Uterus (tissue), 4 donors: ENCODE data around the gene CARD11. TPM values are rescaled to one million over a fixed set of nuclear protein-coding genes. Genes with fewer than 3 reads are reported as not detected.

Source experiments
- DNase-seq, 2 donors: peaks; one replicate each; pipeline ENCODE4 v3.0.0-alpha.2; 2019 to 2020
- H3K27ac ChIP-seq, 2 donors: fragments of 200-600 bp; sonication (generic); 1 replicate in 1 of 2; 2 replicates in 1 of 2; pipeline ENCODE4 v1.5.1; 2016 to 2018
- H3K27me3 ChIP-seq, 2 donors: fragments of 200-600 bp; sonication (generic); one replicate each; pipeline ENCODE4 v1.5.1; 2018 to 2019; ENCODE audit warnings: control low read depth in 1 of 2
- H3K36me3 ChIP-seq, 2 donors: fragments of 200-600 bp; sonication (generic); one replicate each; pipeline ENCODE4 v1.5.1; 2019; ENCODE audit warnings: control low read depth in 1 of 2
- H3K4me1 ChIP-seq, 2 donors: fragments of 200-600 bp; sonication (generic); one replicate each; pipeline ENCODE4 v1.5.1; 2018 to 2019; ENCODE audit warnings: control low read depth in 1 of 2
- H3K4me3 ChIP-seq, 2 donors: fragments of 200-600 bp; sonication (generic); 1 replicate in 1 of 2; 2 replicates in 1 of 2; pipeline ENCODE4 v1.5.1; 2018 to 2019; ENCODE audit warnings: mild to moderate bottlenecking in 1 of 2
- H3K9me3 ChIP-seq, 2 donors: fragments of 200-600 bp; sonication (generic); one replicate each; pipeline ENCODE4 v1.5.1; 2019; ENCODE audit warnings: control low read depth in 1 of 2
- POLR2A ChIP-seq, 2 donors: fragments of 450-650 bp; IDR thresholded peaks; one replicate each; pipeline ENCODE4 v1.6.1; 2016; ENCODE audit warnings: antibody characterized with exemption in 2 of 2, mild to moderate bottlenecking in 1 of 2, moderate library complexity in 1 of 2
- intact Hi-C: fragments of 100-400 bp; cut with DNase I; formaldehyde crosslinking; loops from one replicate; pipeline ENCODE4 v1.15.1; 2023; ENCODE audit warnings: low total_unique reads
- total RNA-seq, 4 donors: library from RNA; depleted of rRNA in 3 of 4; stranded (reverse); fragments of >200 nt in 3 of 4; gene quantifications; one replicate each; pipeline versions ENCODE4 v1.1.0 to v1.2.4, GENCODE V29; 2014 to 2023
- TF ChIP-seq, protein P1 (sequence below), 4 experiments: fragments of 200-600 bp in 2 of 4; fragments of 450-650 bp in 2 of 4; sonication (generic) in 2 of 4; IDR thresholded peaks; one replicate each; pipeline ENCODE4 v1.5.1; 2016 to 2019; ENCODE audit warnings: antibody characterized with exemption in 4 of 4, mild to moderate bottlenecking in 2 of 4, moderate library complexity in 1 of 4
- donor health status: DM: yes; HTN: yes; CAD: no.

Gene CARD11
- total RNA-seq, 4 donors from 2014 or later, result 0.95 to 1.0 TPM; not detected in 2

DNA sequence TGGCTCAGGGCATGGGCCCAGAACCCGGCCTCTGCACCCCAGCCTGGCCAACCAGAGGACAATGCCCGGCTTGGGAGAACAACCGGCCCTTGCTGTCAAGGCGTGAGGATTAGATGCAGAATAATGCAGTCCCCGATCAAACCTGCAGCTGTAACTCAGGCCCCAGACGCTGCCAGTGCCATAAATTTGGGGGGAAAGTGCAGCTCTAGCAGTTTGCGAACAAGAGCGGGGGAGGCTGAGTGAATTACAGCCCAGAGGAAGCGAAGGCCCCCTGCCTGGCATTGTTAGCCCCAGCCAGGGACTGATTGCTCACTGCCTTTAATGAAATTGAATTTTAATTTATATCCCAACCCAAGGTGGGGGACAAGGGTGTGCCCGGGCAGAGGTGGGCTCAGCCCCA lies 161.6 kb downstream of the CARD11 start:
- intact Hi-C loops, result no loop called here
- no peaks in the 10 kb centered on the region for H3K27me3 ChIP-seq
- no peaks in the 10 kb centered on the region for H3K36me3 ChIP-seq
- peaks cover 0 to 8% of the 10 kb centered on the region in 2 donors for H3K4me1 ChIP-seq
- H3K27ac ChIP-seq, result peak overlapping the region in 1 of 2 donors; percentile 37
- TF ChIP-seq, protein P1, sequence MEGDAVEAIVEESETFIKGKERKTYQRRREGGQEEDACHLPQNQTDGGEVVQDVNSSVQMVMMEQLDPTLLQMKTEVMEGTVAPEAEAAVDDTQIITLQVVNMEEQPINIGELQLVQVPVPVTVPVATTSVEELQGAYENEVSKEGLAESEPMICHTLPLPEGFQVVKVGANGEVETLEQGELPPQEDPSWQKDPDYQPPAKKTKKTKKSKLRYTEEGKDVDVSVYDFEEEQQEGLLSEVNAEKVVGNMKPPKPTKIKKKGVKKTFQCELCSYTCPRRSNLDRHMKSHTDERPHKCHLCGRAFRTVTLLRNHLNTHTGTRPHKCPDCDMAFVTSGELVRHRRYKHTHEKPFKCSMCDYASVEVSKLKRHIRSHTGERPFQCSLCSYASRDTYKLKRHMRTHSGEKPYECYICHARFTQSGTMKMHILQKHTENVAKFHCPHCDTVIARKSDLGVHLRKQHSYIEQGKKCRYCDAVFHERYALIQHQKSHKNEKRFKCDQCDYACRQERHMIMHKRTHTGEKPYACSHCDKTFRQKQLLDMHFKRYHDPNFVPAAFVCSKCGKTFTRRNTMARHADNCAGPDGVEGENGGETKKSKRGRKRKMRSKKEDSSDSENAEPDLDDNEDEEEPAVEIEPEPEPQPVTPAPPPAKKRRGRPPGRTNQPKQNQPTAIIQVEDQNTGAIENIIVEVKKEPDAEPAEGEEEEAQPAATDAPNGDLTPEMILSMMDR (IDR thresholded peaks at IDR 0.05), result no peak
- TF ChIP-seq POLR2A (IDR thresholded peaks at IDR 0.05), result no peak
- H3K9me3 ChIP-seq, result no peaks in the 10 kb centered on the region
- H3K4me3 ChIP-seq, result no peak overlapping the region
- DNase-seq, result peak; percentile 28 to 33

DNA sequence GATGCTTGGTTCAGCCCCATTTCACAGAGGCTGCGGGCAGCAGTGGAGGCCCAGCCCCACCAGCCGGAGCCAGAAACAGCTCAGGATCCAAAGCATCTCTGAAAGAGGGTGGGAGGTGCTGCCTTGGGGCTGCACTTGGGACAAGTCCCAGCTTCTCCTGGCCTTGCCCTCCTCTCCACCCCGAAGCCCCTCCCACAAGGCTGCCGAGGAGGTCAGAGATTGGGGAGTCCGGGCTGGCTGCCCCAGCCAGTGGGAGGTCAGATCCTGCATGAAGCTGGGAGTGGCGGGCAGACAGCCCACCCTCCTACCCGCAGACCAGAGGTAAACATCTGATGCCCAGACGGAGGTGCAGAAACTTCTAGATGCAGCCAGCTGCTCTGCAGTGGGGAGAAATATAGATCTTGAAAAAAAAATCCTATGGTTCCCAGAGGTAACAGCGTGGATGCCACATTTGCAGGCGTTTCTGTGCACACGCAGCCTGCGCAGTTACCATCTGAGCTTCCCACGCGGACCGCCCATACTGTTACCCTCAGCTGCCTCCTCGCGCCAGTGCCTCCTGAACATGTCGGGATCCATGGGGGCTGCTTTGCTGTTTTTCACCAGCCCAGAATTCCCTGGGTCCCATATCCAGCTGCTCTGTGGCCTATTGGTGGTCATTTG lies 162.7 kb downstream of the CARD11 start:
- TF ChIP-seq, protein P1 (IDR thresholded peaks at IDR 0.05), result no peak
- no peak for TF ChIP-seq POLR2A (IDR thresholded peaks at IDR 0.05)
- intact Hi-C loops, result no loop called here
- Histone ChIP-seq H3K4me1 (peaks cover 0 to 8% of the 10 kb centered on the region in 2 donors), H3K36me3 (no peaks in the 10 kb centered on the region), H3K4me3 (no peak overlapping the region), H3K27ac (peak overlapping the region in 1 of 2 donors; percentile 21), H3K9me3 (no peaks in the 10 kb centered on the region), H3K27me3 (no peaks in the 10 kb centered on the region)
- peak; percentile 39 to 41 for DNase-seq

DNA sequence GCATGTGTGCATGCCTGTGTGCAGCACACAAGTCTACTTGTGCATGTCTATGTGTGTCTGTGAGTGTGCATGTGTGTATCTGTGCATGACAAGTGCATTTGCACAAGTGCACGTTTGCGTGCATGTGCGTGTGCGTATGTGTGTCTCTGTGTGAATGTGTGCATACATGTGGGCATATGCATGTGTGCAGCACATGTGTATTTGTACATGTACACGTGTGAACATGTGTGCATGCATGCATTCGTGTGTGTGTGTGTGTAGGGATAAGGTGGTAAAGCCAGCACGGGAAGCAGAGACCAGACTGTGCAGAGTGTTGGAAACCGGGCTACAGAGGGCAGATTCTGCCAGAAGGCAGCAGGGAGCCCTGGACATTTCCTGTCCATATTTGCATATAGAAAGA lies 163.6 kb downstream of the CARD11 start:
- Histone ChIP-seq H3K36me3 (no peaks in the 10 kb centered on the region), H3K4me3 (no peak overlapping the region), H3K9me3 (no peaks in the 10 kb centered on the region), H3K27ac (no peak overlapping the region), H3K27me3 (no peaks in the 10 kb centered on the region), H3K4me1 (peaks cover 0 to 8% of the 10 kb centered on the region in 2 donors)
- no peak for DNase-seq
- TF ChIP-seq, protein P1 (IDR thresholded peaks at IDR 0.05), result no peak
- no peak for TF ChIP-seq POLR2A (IDR thresholded peaks at IDR 0.05)
- intact Hi-C loops, result no loop called here

DNA sequence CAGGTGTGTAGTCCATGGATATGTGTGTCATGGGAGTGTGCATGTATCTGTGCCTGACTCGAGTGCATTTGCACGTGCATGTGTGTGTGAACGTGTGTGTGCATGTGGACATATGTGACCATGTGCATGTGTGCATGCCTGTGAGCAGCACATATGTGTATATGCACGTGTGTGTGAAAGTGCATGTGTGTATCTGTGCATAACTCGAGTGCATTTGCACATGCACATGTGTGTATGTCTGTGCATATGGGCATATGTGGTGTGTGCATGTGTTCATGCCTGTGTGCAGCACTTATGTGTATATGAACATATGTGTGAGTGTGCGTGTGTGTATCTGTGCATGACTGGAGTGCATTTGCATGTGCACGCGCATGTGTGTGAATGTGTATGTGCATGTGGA lies 164.3 kb downstream of the CARD11 start:
- no peaks in the 10 kb centered on the region for H3K36me3 ChIP-seq
- TF ChIP-seq, protein P1 (IDR thresholded peaks at IDR 0.05), result no peak
- no peak for TF ChIP-seq POLR2A (IDR thresholded peaks at IDR 0.05)
- no peaks in the 10 kb centered on the region for H3K9me3 ChIP-seq
- H3K27me3 ChIP-seq, result no peaks in the 10 kb centered on the region
- peaks cover 0 to 8% of the 10 kb centered on the region in 2 donors for H3K4me1 ChIP-seq
- intact Hi-C loops, result no loop called here
- no peak overlapping the region for H3K27ac ChIP-seq
- H3K4me3 ChIP-seq, result no peak overlapping the region
- no peak for DNase-seq

DNA sequence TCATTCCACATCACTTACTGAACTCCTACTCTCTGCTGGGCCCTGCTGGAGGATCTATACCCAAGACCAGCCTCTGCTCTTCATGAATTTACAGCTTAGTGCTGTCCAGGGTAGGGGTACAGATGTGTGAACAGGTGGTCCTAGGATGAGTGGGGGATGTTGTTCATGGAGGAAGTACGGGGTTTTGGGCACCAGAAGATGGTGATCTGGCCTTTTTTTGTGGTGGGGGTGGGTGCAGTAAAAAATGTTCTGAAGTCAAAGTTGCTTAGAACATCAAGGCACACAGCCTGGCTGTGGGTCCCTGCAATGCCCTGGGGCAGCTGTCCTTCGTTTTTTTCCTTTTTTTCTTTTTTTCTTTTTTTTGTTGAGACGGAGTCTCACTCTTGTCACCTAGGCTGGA lies 165.4 kb downstream of the CARD11 start:
- intact Hi-C loops, result no loop called here
- no peaks in the 10 kb centered on the region for H3K27me3 ChIP-seq
- H3K4me3 ChIP-seq, result no peak overlapping the region
- TF ChIP-seq, protein P1 (IDR thresholded peaks at IDR 0.05), result no peak
- no peak overlapping the region for H3K27ac ChIP-seq
- no peaks in the 10 kb centered on the region for H3K36me3 ChIP-seq
- DNase-seq, result no peak
- H3K4me1 ChIP-seq, result peaks cover 0 to 8% of the 10 kb centered on the region in 2 donors
- H3K9me3 ChIP-seq, result no peaks in the 10 kb centered on the region
